Measurements from ENCODE around the gene SCAF4.

DNA sequence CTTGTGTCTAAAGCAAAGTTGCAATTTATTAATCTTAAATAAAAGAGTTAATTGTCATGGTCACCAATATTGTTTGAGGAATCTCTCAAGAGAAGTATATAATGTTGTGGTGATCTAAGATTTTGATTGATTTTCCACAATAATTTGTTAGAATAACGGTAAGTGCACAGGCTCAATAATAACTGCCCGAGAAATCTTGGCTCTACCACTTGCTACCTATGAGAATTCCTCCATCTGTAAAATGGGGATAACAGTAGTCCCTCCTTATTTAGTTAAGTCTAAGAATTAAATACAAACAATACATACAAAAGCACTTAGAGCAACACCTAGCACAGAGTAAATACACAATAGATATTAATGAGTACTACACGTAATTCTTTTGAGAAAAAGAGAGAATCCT, 18.8 kb downstream of the SCAF4 start:
- TF ChIP-seq CTCF (IDR thresholded peaks at IDR 0.05; ENCODE audit: low read length) (no peak), EZH2 (IDR thresholded peaks at IDR 0.05; ENCODE audit: borderline replicate concordance, low read length) (no peak)
